CD1c-positive myeloid dendritic cell (primary cell): ENCODE measurements around the gene SLC9B1.
A peak's percentile ranks its signal among the peaks of the same experiment; 100 is the strongest.
"Not testable (repeated sequence)": the region's sequence is repeated elsewhere in the genome, so short reads cannot be mapped to it uniquely, and the experiment has no call there.

Experiments
- DNase-seq: peaks from one replicate; pipeline ENCODE4 v3.0.0-alpha.2; 2016; ENCODE audit errors: extremely low spot score

Gene SLC9B1

DNA sequence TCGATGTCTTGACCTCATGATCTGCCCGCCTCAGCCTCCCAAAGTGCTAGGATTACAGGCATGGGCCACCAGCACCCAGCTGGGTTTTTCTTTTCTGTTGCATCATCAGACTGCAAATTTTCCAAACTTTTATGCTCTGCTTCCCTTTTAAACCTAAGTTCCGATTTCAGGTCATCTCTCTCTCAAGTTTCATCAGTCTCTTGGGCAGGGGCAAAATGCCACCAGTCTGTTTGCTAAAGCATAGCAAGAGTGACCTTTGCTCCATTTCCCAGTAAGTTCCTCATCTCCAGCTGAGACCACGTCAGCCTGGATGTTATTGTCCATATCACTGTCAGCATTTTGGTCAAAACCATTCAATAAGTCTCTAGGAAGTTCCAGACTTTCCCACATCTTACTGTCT is 141.2 kb downstream of the SLC9B1 start:
- peak; percentile 80 for DNase-seq

DNA sequence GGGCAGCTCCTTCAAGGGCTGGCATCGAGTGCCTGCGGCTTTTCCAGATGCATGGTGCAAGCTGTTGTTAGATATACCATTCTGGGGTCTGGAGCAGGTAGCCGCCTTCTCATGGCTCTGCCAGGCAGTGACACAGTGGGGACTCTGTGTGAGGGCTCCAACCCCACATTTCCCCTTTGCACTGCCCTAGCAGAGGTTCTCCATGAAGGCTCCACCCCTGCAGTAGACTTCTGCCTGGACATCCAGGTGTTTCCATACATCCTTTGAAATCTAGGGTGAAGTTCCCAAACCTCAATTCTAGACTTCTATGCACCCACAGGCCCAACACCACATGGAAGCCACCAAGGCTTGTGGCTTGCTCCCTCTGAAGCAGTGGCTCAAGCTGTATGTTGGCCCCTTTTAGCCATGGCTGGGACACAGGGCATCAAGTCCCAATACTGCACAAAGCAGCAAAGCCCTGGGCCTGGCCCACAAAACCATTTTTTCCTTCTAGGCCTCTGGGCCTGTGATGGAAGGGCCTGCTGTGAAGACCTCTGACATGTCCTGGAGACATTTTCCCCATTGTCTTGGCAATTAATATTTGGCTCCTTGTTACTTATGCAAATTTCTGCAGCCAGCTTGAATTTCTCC is 141.9 kb downstream of the SLC9B1 start:
- DNase-seq: not testable (repeated sequence)

DNA sequence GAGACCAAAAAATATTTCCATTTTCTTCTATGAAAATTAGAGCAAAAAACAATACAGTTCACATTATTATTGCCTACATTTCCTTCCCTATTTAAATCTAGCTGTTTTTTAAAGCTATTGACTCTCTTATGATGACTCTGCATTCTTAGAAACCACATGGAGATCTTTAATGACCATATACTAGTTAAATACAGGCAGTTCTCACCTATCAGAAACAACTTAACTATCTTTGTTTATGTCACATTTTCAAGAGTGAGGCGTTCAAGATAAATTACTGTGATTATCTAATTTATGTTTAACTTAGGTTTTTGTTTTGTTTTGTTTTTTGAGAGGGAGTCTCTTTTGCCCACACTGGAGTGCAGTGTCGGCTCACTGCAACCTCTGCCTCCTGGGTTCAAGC is 147.7 kb downstream of the SLC9B1 start:
- peak; percentile 23 for DNase-seq

DNA sequence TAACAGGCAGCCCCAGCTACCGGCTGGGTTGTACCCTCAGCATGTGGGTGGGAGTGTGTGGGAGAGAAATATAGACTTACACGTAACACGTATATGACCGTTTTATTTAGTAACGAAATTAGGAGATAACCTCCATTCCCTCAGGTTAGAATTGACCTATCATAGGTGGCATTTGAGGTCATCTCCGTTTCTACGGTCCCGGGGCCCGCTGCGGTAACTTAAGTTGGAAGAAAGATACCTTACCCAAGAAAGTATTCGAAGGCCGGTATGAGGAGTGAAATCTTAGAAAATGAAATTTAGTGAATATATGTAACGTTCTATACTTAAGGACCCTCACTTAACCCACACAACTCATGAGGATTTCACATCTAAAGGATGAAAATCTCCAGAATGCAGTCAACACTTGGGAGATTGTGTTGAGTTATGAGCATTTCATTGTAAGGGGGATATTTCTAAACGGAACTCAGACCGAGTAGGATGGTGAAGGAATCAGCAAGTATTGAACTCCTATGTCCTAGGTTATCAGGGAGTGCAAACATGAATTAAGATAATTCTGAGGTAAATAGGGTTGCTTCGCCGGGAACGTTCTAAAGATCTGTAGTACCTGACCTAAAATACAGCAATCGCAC is 149.8 kb downstream of the SLC9B1 start:
- peak; percentile 64 for DNase-seq

DNA sequence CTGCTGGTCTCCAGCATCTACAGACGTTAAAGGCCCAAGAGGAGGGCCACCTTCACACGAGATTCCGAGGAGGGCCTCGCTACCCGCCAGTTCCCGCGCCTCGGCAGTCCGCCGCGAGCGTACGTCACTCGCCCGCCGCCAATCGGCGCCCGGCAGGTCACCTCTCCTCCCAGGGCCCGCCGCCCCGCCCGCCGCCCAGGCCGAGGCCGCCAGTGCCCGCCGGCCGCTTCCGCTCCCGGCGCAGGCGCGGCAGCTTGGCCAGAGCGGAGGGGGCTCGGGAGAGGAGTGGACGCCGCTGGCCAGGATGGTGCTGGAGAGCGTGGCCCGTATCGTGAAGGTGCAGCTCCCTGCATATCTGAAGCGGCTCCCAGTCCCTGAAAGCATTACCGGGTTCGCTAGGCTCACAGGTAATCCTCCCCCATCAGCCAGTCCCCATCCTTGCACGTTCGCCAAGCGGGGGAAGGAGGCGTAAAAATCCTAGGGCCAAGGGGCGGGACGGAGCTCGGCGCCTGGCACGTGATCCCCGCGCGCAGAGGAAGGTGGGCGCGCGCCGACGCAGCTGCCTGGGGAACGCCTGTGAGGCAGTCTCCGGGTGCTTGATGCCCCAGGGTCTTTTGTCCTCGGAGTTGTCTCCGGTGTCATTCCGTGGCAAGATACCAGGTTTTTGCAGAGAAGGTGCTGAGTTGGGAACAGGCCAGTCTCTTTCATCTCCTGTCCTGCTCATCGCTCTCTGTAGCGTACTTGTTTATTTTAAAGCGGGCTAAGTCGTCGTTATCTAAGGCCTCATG is 150.5 kb downstream of the SLC9B1 start, which contains the start of gene CISD2:
Gene CISD2, plus strand, starts transcription at position 212 of the 788 bp plus-strand sequence. Its CDS starts 93 bp downstream, at position 305.
- DNase-seq: peak; percentile 95

DNA sequence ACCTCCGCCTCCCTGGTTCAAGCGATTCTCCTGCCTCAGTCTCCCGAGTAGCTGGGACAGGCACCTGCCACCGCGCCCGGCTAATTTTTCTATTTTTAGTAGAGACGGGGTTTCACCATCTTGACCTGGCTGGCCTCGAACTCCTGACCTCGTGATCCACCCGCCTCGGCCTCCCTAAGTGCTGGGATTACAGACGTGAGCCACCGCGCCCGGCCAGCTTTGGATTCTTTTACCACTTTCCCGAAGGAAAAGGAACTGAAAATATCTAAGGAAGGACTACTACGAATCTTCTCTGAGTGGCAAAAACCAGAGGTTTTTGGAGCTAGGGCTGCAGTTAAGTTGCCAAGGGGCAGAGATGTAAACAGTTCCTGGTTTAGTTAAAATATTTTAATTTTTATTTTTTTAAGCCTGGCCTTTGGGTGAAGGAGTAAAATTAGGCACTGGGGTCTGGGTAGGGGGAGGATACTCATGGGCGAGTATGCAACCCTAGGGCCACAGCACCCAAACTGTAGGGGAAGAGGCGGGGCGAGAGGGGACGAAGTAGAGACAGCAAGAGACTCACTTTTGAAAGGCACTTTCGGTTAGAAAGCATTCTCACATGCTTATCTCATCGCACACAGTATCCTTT is 151.2 kb downstream of the SLC9B1 start:
- DNase-seq: peak; percentile 64

DNA sequence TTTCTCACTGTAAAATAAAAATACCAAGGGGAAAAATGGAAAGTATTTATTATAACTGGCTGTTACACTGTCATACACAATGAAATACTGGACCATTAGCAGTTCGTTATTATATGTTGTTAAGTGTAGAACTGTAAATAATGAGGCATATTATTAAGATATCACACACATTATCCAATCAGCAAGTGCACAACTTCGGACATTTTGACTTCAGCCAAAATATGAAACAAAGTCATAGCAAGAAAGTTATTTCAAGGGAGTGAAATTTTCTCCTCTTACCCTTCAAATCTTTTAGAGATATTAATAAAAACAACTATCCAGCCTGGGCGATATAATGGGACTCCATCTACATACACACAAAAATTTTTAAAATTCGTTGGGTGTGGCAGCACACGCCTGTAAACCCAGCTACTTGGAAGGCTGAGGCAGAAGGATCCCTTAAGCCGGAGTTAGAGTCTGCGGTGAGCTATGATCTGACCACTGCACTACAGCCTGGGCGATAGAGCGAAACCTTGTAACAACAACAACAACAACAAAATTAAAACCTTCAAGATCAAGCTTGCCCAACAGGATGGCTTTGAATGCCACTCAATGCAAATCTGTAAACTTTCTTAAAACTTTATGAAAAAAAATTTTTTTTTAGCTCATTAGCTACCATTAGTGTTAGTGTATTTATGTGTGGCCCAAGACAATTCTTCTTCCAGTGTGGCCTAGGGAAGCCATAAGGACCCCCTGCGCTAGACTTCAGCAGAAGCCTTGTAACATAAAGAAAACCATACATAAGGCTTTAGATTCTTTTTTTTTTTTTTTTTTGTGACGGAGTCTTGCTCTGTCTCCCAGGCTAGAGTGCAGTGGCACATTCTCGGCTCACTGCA is 152.0 kb downstream of the SLC9B1 start:
- DNase-seq: no peak

DNA sequence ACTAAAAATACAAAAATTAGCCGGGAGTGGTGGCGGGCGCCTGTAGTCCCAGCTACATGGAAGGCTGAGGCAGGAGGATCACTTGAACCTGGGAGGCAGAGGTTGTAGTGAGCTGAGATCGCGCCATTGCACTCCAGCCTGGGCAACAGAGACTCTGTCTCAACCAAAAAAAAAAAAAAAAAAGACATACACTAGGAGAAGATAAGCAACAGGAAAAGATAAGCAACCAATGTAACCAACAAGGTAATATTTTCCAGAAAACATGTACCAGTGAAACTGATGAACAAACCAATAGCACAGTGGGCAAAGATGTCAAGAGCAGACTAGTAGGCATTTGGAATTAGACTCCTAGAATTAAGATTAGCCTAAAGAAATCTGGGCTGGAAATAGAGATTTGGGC is 154.2 kb downstream of the SLC9B1 start:
- DNase-seq: not testable (repeated sequence)

DNA sequence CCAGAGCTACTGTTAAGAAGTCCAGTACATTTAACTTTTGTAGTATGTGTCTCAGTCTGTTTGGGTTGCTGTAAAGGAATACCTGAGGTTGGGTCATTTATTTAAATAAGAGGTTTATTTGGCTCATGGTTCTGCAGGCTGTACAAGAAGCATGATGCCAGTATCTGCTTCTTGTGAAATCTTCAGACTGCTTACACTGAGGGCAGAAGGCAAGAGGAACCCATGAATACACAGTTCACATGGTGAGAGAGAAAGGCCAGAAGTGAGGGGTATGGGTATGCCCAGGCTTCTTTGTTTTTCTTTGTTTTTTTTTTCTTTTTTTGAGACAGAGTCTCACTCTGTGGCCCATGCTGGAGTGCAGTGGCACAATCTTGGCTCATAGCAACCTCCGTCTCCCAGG is 156.8 kb downstream of the SLC9B1 start:
- peak; percentile 27 for DNase-seq

DNA sequence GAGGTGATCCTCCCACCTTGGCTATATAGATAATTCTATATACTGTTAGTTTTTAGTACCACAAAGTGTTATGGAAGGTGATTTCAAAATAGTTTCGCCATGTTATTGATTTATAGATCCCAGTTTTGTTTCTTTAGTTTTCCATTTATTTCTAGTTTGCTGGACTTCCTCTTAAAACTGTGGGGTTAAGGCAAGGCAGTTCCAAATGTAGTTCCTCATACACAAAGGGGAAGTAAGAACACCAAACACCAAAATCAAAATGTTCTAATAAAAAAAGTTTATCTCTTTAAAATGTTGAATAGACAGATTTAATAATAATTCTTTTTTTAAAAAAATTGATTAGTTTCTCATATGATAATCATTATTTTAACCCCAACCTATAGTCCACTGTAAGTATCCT is 157.5 kb downstream of the SLC9B1 start:
- DNase-seq: peak; percentile 70

DNA sequence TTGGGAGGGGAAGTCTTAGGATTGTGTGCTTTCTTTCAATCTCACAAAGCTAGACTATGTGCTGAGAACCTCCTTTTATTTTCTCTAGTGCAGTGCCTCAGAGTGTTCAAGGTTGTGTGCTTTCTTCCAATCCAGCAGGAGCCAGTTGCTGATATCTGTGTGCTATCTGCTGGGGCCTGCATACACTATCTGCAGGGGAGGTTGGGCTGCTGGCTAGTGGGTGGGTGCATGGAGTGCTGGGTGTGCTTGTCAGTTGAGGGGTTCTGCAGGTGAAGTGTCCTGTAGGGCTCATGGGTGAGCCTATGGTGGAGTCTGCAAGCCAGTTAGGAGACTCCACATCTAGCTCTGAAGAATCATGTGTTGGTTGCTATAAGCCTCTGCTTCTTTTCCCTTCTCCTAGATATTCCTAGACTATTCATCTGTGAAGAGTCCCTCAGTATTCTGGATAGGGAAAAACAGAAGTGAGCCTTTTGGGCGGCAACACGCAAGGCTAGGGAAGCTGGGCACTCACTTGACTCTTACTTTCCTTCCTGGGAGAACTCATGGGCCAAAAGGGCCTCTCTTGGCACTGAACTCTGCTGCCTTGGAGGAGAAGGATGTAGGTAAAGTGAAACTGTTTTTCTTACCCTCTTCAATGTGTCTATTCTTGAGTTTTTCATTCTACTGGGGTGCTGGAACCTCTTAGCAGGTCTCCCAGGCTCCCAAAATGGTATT is 158.7 kb downstream of the SLC9B1 start:
- peak; percentile 57 for DNase-seq

DNA sequence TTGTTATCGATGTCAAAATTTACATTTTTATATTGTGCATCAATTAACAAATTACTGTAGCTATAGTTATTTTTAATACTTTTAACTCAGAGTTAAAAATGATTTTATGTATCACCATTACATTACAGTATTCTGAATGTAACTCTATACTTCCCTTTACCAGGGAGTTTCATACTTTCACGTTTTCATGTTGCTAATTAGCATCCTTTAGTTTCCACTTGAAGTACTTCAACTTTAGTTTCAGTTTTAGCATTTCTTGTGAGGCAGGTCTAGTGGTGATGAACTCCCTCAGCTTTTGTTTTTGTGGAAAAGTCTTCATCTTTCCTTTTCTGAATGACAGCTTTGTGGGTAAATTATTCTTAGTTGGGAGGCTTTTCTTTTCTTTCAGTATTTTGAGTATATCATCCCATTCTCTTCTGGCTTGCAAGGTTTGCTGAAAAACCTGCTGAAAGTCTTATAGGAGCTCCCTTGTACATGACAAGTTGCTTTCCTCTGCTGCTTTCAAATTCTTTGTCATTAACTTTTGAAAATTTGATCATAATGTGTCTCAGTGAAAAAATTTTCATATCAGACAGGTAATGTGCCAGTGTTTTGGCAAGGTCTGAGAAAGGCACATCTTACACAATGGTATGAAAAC is 160.6 kb downstream of the SLC9B1 start:
- DNase-seq: no peak
